K562 (cell line): ENCODE measurements around the gene BMF. TPM values are rescaled to one million over a fixed set of nuclear protein-coding genes. Genes with fewer than 3 reads are reported as not detected.

ENCODE experiments used
- ATF1 ChIP-seq, 2 experiments: fragments of 450-650 bp in 1 of 2; IDR thresholded peaks; 2 replicates each; pipeline ENCODE4 v1.6.1; 2016; ENCODE audit warnings: missing compliant biosample characterization in 1 of 2, missing genetic modification characterization in 1 of 2
- ATF7 ChIP-seq: fragments of 450-650 bp; IDR thresholded peaks from 2 replicates; pipeline ENCODE4 v1.7.1; 2014; ENCODE audit warnings: mild to moderate bottlenecking, moderate library complexity
- C11orf30 ChIP-seq: fragments of 450-650 bp; IDR thresholded peaks from 2 replicates; pipeline ENCODE4 v1.6.1; 2016; ENCODE audit warnings: low read depth, mild to moderate bottlenecking
- CBFA2T3 ChIP-seq: fragments of 450-650 bp; IDR thresholded peaks from 2 replicates; pipeline ENCODE4 v1.6.1; 2017
- CREB3 ChIP-seq: fragments of 450-650 bp; conservative IDR thresholded peaks from 2 replicates; pipeline ENCODE4 v1.6.1; 2016; ENCODE audit warnings: missing genetic modification characterization, low read depth, mild to moderate bottlenecking, missing compliant biosample characterization, moderate library complexity
- CREBBP ChIP-seq: IDR thresholded peaks from one replicate; pipeline ENCODE4 v1.6.1; 2012; ENCODE audit warnings: low read depth, mild to moderate bottlenecking, control low read depth, inconsistent platforms, low read length
- CREM ChIP-seq: IDR thresholded peaks from 2 replicates; pipeline ENCODE4 v1.6.1; 2014; ENCODE audit warnings: antibody characterized with exemption, low read depth
- DACH1 ChIP-seq: fragments of 450-650 bp; IDR thresholded peaks from 2 replicates; pipeline ENCODE4 v1.6.1; 2018; ENCODE audit not compliant: partially characterized antibody
- E2F8 ChIP-seq: fragments of 450-650 bp; IDR thresholded peaks from 2 replicates; pipeline ENCODE4 v1.7.1; 2018; ENCODE audit warnings: mild to moderate bottlenecking, low read depth; ENCODE audit not compliant: partially characterized antibody
- ESRRA ChIP-seq: fragments of 450-650 bp; IDR thresholded peaks from 2 replicates; pipeline ENCODE4 v1.6.1; 2014; ENCODE audit warnings: low read depth, mild to moderate bottlenecking, moderate library complexity, borderline replicate concordance
- ESRRB ChIP-seq: fragments of 250-450 bp; sonication (Bioruptor Pico); IDR thresholded peaks from 2 replicates; pipeline ENCODE4 v1.5.0; 2020; ENCODE audit warnings: mild to moderate bottlenecking, moderate library complexity, borderline replicate concordance
- EZH2 ChIP-seq: IDR thresholded peaks from 2 replicates; pipeline ENCODE4 v1.6.1; 2012; ENCODE audit warnings: low read depth, mild to moderate bottlenecking, inconsistent platforms, low read length, borderline replicate concordance
- GATAD2A ChIP-seq: fragments of 450-650 bp; IDR thresholded peaks from 2 replicates; pipeline ENCODE4 v1.6.1; 2017
- HNRNPUL1 ChIP-seq: fragments of 200-400 bp; formaldehyde crosslinking; IDR thresholded peaks from 2 replicates; pipeline ENCODE4 v1.6.1; 2017; ENCODE audit warnings: low read length
- NR3C1 ChIP-seq: sonication (generic); formaldehyde crosslinking; IDR thresholded peaks from 2 replicates; pipeline ENCODE4 v1.8.1; 2022; ENCODE audit warnings: missing genetic modification reagents
- PHB ChIP-seq: fragments of 250-450 bp; sonication (Bioruptor Pico); IDR thresholded peaks from 2 replicates; pipeline ENCODE4 v1.5.0; 2021
- SMAD4 ChIP-seq: fragments of 250-450 bp; sonication (Bioruptor Pico); conservative IDR thresholded peaks from 2 replicates; pipeline ENCODE4 v1.8.0; 2021; ENCODE audit warnings: inconsistent platforms, mild to moderate bottlenecking, moderate library complexity
- SMARCA5 ChIP-seq: fragments of 450-650 bp; IDR thresholded peaks from 2 replicates; pipeline ENCODE4 v1.6.1; 2016
- SRSF7 ChIP-seq: fragments of 200-400 bp; formaldehyde crosslinking; optimal IDR thresholded peaks from 2 replicates; pipeline ENCODE3; 2017; ENCODE audit warnings: mild to moderate bottlenecking, low read depth, low read length
- THRAP3 ChIP-seq: fragments of 450-650 bp; IDR thresholded peaks from 2 replicates; pipeline ENCODE4 v1.6.1; 2016; ENCODE audit warnings: mild to moderate bottlenecking, inconsistent platforms, borderline replicate concordance
- U2AF1 ChIP-seq: fragments of 200-400 bp; formaldehyde crosslinking; optimal IDR thresholded peaks from 2 replicates; pipeline ENCODE3; 2017; ENCODE audit warnings: mild to moderate bottlenecking, low read depth, low read length, moderate library complexity
- U2AF2 ChIP-seq: fragments of 200-400 bp; formaldehyde crosslinking; optimal IDR thresholded peaks from 2 replicates; pipeline ENCODE3; 2017; ENCODE audit warnings: low read depth, mild to moderate bottlenecking, low read length
- ZBTB26 ChIP-seq: fragments of 450-650 bp; formaldehyde crosslinking; IDR thresholded peaks from 2 replicates; pipeline ENCODE4 v1.4.0; 2022; ENCODE audit warnings: missing genetic modification characterization
- ZNF431 ChIP-seq: sonication (generic); formaldehyde crosslinking; IDR thresholded peaks from 2 replicates; pipeline ENCODE4 v1.8.0; 2022; ENCODE audit warnings: mild to moderate bottlenecking, missing genetic modification reagents
- ZNF561 ChIP-seq: fragments of 450-650 bp; formaldehyde crosslinking; conservative IDR thresholded peaks from 2 replicates; pipeline ENCODE4 v1.4.0; 2020; ENCODE audit warnings: mild to moderate bottlenecking, moderate library complexity
- ZNF589 ChIP-seq: fragments of 200-800 bp; sonication (Bioruptor generic); IDR thresholded peaks from 2 replicates; pipeline ENCODE4 v1.6.1; 2016; ENCODE audit warnings: low read depth, missing genetic modification characterization, missing compliant biosample characterization
- ZNF830 ChIP-seq: fragments of 250-450 bp; sonication (Bioruptor Pico); IDR thresholded peaks from 2 replicates; pipeline ENCODE4 v1.5.0; 2021; ENCODE audit warnings: mild to moderate bottlenecking
- polyA plus RNA-seq, 8 experiments: library from polyadenylated mRNA; depleted of rRNA in 4 of 8; stranded (reverse) in 5 of 8; unstranded in 3 of 8; fragments of >200 nt; fragmentation: Nextera tagmentation in 2 of 8; fragmentation: Illumina TruSeq in 1 of 8; extraction: Ambion mirVana in 2 of 8; extraction: Trizol in 1 of 8; gene quantifications; 2 replicates each; pipeline versions ENCODE4 v1.2.1 to v1.2.3, GENCODE V29; 2011 to 2014; ENCODE audit warnings: inconsistent platforms in 1 of 8, missing spikeins in 1 of 8
- total RNA-seq, 7 experiments: library from RNA; depleted of rRNA in 6 of 7; stranded (reverse); fragments of >200 nt in 6 of 7; fragmentation: Illumina TruSeq in 2 of 7; extraction: Trizol in 2 of 7; gene quantifications; 2 replicates each; pipeline versions ENCODE4 v1.2.1 to v1.2.3, GENCODE V29; 2011 to 2021; ENCODE audit warnings: low replicate concordance in 1 of 7

The BMF gene
- total and polyA plus RNA-seq, 9 of the 15 experiments (the other 6 are each of a cell fraction or from before 2014, with no cell fraction given) = 0.25 to 0.91 (median 0.59) TPM; not detected in 2

DNA sequence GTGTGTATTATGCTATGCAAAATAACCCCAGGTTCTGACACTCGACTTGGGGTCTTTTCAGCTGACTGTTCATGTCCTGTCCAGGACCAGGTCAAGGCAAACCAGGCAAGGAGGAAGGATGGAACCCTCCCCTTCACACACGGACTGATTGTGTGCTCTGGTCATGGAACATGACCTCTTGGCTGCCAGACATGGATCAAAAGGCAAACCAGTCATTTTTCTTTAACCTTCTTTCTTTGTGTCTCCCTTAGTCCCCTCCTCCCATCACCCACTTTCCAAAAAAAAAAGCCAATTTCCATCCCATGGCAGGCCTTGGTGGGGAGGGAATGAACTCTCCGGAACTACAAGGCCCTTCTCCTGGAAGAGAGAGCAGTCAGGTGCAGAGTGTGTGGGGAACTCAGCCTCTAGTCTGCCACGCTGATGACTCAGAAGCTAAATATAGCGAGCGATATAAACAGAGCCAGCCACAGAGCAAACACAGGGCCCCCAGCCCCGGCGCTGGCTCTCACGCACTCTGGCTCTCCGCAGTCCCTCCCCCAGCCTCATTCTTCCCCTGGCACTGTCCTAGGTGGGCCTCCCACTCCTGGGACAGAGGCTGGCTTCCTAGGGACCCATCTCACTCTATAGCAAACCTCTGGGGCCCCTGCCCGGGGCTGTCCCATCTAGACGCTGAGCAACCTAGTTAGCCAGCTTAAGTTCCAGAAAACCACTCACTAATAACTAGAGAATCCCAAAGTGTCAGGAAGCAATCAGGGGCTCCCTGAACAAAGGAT lies 10.0 kb downstream of the BMF start (continued):
- TF ChIP-seq ZBTB26 (CRISPR knock-in tag) (no peak), ZNF589 (no peak), DACH1 (no peak), GATAD2A (peak; percentile 32; the same call in 1 of the 2 replicates), E2F8 (no peak), ESRRB (no peak), EZH2 (no peak), U2AF2 (no peak), ESRRA (no peak), CREM (peak; percentile 50; the same call in 1 of the 2 replicates), ZNF431 (CRISPR knock-in tag) (no peak), PHB (CRISPR knock-in tag) (no peak), CBFA2T3 (no peak), CREBBP (no peak), NR3C1 (CRISPR knock-in tag) (no peak), SRSF7 (no peak), U2AF1 (no peak), ATF7 (peak; percentile 84), C11orf30 (no peak), SMARCA5 (no peak), HNRNPUL1 (no peak), SMAD4 (CRISPR knock-in tag) (peak; percentile 94), THRAP3 (no peak), CREB3 (tag) (no peak; the same call in 1 of the 2 replicates), ATF1 (CRISPR knock-in tag; IDR thresholded peaks at IDR 0.05) (no peak), ATF1 (tag; IDR thresholded peaks at IDR 0.05) (no peak; the same call in 1 of the 2 replicates), ZNF561 (no peak), ZNF830 (no peak)
